Natural killer cell (primary cell): ENCODE measurements around the gene H1-8. TPM values are rescaled to one million over a fixed set of nuclear protein-coding genes. Genes with fewer than 3 reads are reported as not detected.
A peak's percentile ranks its signal among the peaks of the same experiment; 100 is the strongest.

Experiments
- ATAC-seq, 3 donors: fragments of 150-1000 bp in 2 of 3; fragments of 200-7000 bp in 1 of 3; cut with Tn5 transposase; 1 replicate in 1 of 3; 2 replicates in 2 of 3; pipeline ENCODE4 v1.10.0; 2021; ENCODE audit warnings: mild to moderate bottlenecking in 2 of 3, moderate library complexity in 2 of 3
- DNase-seq, 2 donors: peaks; one replicate each; pipeline versions ENCODE4 v3.0.0 to v3.0.0-alpha.2; 2013 to 2021; ENCODE audit warnings: mixed read lengths in 1 of 2
- H3K27ac ChIP-seq: one replicate; pipeline ENCODE4 v1.5.1; 2013; ENCODE audit warnings: mild to moderate bottlenecking, low read length
- H3K27me3 ChIP-seq: one replicate; pipeline ENCODE4 v1.6.1; 2013; ENCODE audit warnings: low read length; ENCODE audit not compliant: control insufficient read depth, insufficient read depth
- H3K36me3 ChIP-seq: one replicate; pipeline ENCODE4 v1.6.1; 2013; ENCODE audit warnings: low read length; ENCODE audit not compliant: control insufficient read depth, insufficient read depth
- H3K4me1 ChIP-seq: one replicate; pipeline ENCODE4 v1.6.1; 2013; ENCODE audit warnings: low read length; ENCODE audit not compliant: control insufficient read depth, insufficient read depth
- H3K4me3 ChIP-seq: one replicate; pipeline ENCODE4 v1.5.1; 2013; ENCODE audit warnings: low read length
- H3K9me3 ChIP-seq: one replicate; pipeline ENCODE4 v1.6.1; 2013; ENCODE audit warnings: low read length; ENCODE audit not compliant: control insufficient read depth, insufficient read depth
- H3K27ac Mint-ChIP-seq, 2 donors: one replicate each; pipeline ENCODE4 v1.8.0; 2022; ENCODE audit warnings: mild to moderate bottlenecking in 2 of 2, mixed read lengths in 2 of 2, moderate library complexity in 1 of 2
- H3K27me3 Mint-ChIP-seq, 2 donors: one replicate each; pipeline ENCODE4 v1.8.0; 2022; ENCODE audit warnings: low read depth in 2 of 2, mixed read lengths in 2 of 2
- H3K36me3 Mint-ChIP-seq: one replicate; pipeline ENCODE4 v1.8.0; 2022; ENCODE audit warnings: mixed read lengths
- H3K4me1 Mint-ChIP-seq, 2 donors: one replicate each; pipeline ENCODE4 v1.8.0; 2022; ENCODE audit warnings: mixed read lengths in 2 of 2
- H3K4me3 Mint-ChIP-seq: one replicate; pipeline ENCODE4 v1.8.0; 2022; ENCODE audit warnings: mild to moderate bottlenecking, moderate library complexity, mixed read lengths
- H3K9me3 Mint-ChIP-seq, 2 donors: one replicate each; pipeline ENCODE4 v1.8.0; 2022; ENCODE audit warnings: mixed read lengths in 2 of 2
- WGBS: methylation state at CpG from one replicate; pipeline ENCODE4 v1.1.7; 2013; ENCODE audit warnings: missing lambda C conversion rate; ENCODE audit not compliant: insufficient coverage; 5-methylcytosine and 5-hydroxymethylcytosine counted together
- intact Hi-C: fragments of 100-400 bp; cut with micrococcal nuclease; formaldehyde crosslinking; loops from one replicate; pipeline ENCODE4 v1.14.2; 2022
- total RNA-seq, 4 donors: library from RNA; stranded (reverse); fragments of 120-200 nt in 1 of 4; gene quantifications; one replicate each; pipeline versions ENCODE4 v1.2.3 to v1.2.4, GENCODE V29; 2013 to 2022
- TF ChIP-seq, protein P1 (sequence below): fragments of 200-600 bp; IDR thresholded peaks from one replicate; pipeline ENCODE4 v1.8.0; 2022; ENCODE audit warnings: antibody characterized with exemption

The H1-8 gene
- total RNA-seq, 3 donors from 2014 or later (not counting 1 experiment from before 2014, with no cell fraction given), result not detected

DNA sequence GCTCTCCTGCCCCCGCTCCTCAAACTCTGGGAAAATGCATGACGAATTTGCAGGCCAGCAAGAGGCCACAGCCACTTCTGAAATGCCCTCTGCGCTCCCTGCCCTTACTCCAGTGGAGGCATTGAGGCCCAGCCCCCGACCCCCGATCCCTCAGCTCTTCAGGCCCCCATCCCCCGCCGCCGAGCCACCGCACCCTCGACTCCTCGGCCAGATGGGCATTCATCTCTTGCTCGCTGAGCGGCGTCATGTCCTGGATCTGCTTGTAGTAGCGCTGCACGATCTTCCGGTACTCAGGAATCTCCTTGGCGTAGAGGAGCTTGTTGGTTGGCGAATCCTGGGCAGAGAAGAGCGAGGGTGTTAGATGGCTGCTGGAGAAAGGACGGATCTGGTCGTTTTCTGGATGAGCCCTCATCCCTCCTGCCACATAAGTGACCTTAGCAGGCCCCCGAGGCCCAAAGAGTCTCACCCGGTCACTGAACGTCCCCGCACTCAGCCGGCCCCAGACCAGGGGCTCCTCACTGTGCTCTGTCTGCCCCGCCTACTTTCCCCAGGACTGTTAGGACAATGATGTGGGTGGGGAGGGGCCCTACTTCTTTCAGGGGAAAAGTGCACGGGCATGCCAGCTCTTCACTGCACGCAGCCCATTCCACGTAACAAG, 14.0 kb downstream of the H1-8 start:
- peaks cover 72% of the 10 kb centered on the region for H3K4me1 ChIP-seq
- 96% methylated on average over 31 of the region's 31 CpGs for WGBS
- Mint-ChIP-seq H3K36me3 (no peaks in the 10 kb centered on the region), H3K9me3 (no peaks in the 10 kb centered on the region), H3K27me3 (peaks cover 7 to 8% of the 10 kb centered on the region in 2 donors), H3K4me1 (peaks cover 43 to 59% of the 10 kb centered on the region in 2 donors), H3K4me3 (peak overlapping the region; percentile 21), H3K27ac (no peak overlapping the region)
- H3K4me3 ChIP-seq, result no peak overlapping the region
- ATAC-seq (no peak), DNase-seq (no peak)
- H3K27me3 ChIP-seq, result no peaks in the 10 kb centered on the region
- H3K36me3 ChIP-seq, result peaks cover 13% of the 10 kb centered on the region
- H3K27ac ChIP-seq, result no peak overlapping the region
- TF ChIP-seq, protein P1, sequence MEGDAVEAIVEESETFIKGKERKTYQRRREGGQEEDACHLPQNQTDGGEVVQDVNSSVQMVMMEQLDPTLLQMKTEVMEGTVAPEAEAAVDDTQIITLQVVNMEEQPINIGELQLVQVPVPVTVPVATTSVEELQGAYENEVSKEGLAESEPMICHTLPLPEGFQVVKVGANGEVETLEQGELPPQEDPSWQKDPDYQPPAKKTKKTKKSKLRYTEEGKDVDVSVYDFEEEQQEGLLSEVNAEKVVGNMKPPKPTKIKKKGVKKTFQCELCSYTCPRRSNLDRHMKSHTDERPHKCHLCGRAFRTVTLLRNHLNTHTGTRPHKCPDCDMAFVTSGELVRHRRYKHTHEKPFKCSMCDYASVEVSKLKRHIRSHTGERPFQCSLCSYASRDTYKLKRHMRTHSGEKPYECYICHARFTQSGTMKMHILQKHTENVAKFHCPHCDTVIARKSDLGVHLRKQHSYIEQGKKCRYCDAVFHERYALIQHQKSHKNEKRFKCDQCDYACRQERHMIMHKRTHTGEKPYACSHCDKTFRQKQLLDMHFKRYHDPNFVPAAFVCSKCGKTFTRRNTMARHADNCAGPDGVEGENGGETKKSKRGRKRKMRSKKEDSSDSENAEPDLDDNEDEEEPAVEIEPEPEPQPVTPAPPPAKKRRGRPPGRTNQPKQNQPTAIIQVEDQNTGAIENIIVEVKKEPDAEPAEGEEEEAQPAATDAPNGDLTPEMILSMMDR, result no peak
- no peaks in the 10 kb centered on the region for H3K9me3 ChIP-seq
- intact Hi-C loops, result no loop called here

DNA sequence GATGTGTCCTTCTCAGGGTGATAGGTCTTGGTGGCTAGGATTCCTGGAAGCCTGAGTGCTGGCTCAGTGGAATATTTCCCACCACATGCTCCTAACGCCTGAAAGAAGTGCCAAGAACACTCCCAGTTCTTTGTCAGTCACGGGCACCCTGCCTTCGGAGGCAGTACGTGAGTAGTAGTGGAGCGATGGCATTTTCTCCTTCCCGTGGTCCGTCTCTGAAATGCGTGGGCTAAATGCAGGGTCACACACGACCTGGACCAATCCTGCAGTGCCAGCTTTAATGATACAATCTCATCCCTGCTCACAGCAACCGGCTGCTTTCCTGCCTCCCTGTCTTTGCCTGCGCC, 14.5 kb downstream of the H1-8 start:
- TF ChIP-seq, protein P1, result no peak
- DNase-seq (no peak), ATAC-seq (no peak)
- H3K9me3 ChIP-seq, result no peaks in the 10 kb centered on the region
- peak overlapping the region in 1 of 2 donors; percentile 92 for H3K27ac Mint-ChIP-seq
- no peaks in the 10 kb centered on the region for H3K36me3 Mint-ChIP-seq
- H3K27me3 ChIP-seq, result no peaks in the 10 kb centered on the region
- H3K36me3 ChIP-seq, result peaks cover 15% of the 10 kb centered on the region
- intact Hi-C loops, result no loop called here
- peaks cover 41 to 56% of the 10 kb centered on the region in 2 donors for H3K4me1 Mint-ChIP-seq
- H3K4me1 ChIP-seq, result peaks cover 72% of the 10 kb centered on the region
- H3K27ac ChIP-seq, result no peak overlapping the region
- no peak overlapping the region for H3K4me3 Mint-ChIP-seq
- H3K4me3 ChIP-seq, result no peak overlapping the region
- no peaks in the 10 kb centered on the region for H3K9me3 Mint-ChIP-seq
- 93% methylated on average over 11 of the region's 11 CpGs for WGBS
- H3K27me3 Mint-ChIP-seq, result peaks cover 7% of the 10 kb centered on the region in 2 donors

DNA sequence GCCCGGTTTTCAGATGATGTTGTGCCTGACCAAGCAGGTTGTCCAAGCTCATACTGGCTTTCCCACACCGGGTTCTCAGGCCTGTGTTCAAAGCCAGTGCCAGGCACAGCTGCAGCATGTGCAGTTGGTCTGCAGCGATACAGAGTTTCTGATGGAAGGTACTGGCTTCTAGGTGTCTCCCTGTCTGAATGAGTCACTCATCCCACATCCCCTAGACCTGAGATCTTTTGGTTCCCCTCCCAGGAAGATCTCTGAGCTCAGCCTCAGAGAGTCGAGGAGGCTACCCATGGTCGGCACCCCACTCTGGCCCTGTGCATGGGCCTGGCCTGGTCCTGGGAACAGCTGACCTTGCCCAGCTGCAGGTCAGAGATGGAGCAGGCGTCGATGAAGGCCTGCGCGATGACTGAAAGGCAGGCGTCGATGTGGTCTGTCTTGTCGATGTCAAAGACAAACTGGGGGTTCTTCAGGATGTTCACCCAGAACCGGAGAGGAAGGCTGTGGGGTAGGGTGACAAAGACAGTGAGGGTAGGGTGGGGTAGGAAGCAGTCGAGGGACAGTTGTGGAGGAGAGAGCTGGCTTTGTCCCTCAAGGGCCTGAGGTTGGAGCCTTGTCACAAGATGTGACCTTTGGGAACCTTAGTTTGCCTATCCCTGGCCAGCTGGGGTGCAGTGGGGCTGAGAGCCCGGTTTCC, 15.3 kb downstream of the H1-8 start:
- ATAC-seq, result peak; percentile 69 to 85 (median 72)
- H3K4me3 ChIP-seq, result no peak overlapping the region
- Mint-ChIP-seq H3K36me3 (no peaks in the 10 kb centered on the region), H3K27ac (peak overlapping the region; percentile 79 to 92), H3K4me1 (peaks cover 36 to 49% of the 10 kb centered on the region in 2 donors), H3K9me3 (no peaks in the 10 kb centered on the region), H3K27me3 (peaks cover 3 to 7% of the 10 kb centered on the region in 2 donors), H3K4me3 (peak overlapping the region; percentile 76)
- peak overlapping the region; percentile 22 for H3K27ac ChIP-seq
- H3K27me3 ChIP-seq, result no peaks in the 10 kb centered on the region
- peak in 1 of 2 donors; percentile 45 for DNase-seq
- intact Hi-C loops, result no loop called here
- H3K36me3 ChIP-seq, result peaks cover 15% of the 10 kb centered on the region
- TF ChIP-seq, protein P1, result no peak
- no peaks in the 10 kb centered on the region for H3K9me3 ChIP-seq
- 37% methylated on average over 15 of the region's 15 CpGs for WGBS
- H3K4me1 ChIP-seq, result peaks cover 66% of the 10 kb centered on the region
